ENCODE data around the gene CAMTA1. TPM values are rescaled to one million over a fixed set of nuclear protein-coding genes. Genes with fewer than 3 reads are reported as not detected.

CAMTA1 gene
- total and polyA plus RNA-seq, 9 of the 15 experiments (the other 6 are each of a cell fraction or from before 2014, with no cell fraction given) = 43.9 to 161 (median 65.9) TPM

GRCh38 chr1:7770997-7771822 is 986.0 kb downstream of the CAMTA1 start, which contains the start of gene VAMP3 (continued):
- no peak for TF ChIP-seq CHD7 (IDR thresholded peaks at IDR 0.05; ENCODE audit: low read depth, low read length)
- TF ChIP-seq NFIC (IDR thresholded peaks at IDR 0.05) = peak; percentile 47
- no peak for TF ChIP-seq DACH1 (IDR thresholded peaks at IDR 0.05; ENCODE audit: partially characterized antibody)
- peak; percentile 75; the same call in 1 of the 2 replicates for TF ChIP-seq NKRF (IDR thresholded peaks at IDR 0.05; ENCODE audit: borderline replicate concordance)
- no peak for TF ChIP-seq CREB3 (tag; conservative IDR thresholded peaks at IDR 0.05; ENCODE audit: low read depth)
- TF ChIP-seq EHMT2 (IDR thresholded peaks at IDR 0.05) = no peak
- no peak for TF ChIP-seq JUN (IDR thresholded peaks at IDR 0.05; ENCODE audit: borderline replicate concordance, low read depth, low read length)
- no peak for TF ChIP-seq JUN (CRISPR knock-in tag; IDR thresholded peaks at IDR 0.05; ENCODE audit: borderline replicate concordance)
- no peak for TF ChIP-seq XRCC4 (IDR thresholded peaks at IDR 0.05; ENCODE audit: extremely low read depth, insufficient read depth, insufficient read length)
- no peak; the same call in 1 of the 2 replicates for TF ChIP-seq CBFB (CRISPR knock-in tag; IDR thresholded peaks at IDR 0.05)
- TF ChIP-seq GABPA (tag; conservative IDR thresholded peaks at IDR 0.05; ENCODE audit: low read depth) = peak; percentile 93
- TF ChIP-seq GTF2F1 (IDR thresholded peaks at IDR 0.05; ENCODE audit: low read depth, low read length) = no peak
